ENCODE data around the gene TSKU.

DNA sequence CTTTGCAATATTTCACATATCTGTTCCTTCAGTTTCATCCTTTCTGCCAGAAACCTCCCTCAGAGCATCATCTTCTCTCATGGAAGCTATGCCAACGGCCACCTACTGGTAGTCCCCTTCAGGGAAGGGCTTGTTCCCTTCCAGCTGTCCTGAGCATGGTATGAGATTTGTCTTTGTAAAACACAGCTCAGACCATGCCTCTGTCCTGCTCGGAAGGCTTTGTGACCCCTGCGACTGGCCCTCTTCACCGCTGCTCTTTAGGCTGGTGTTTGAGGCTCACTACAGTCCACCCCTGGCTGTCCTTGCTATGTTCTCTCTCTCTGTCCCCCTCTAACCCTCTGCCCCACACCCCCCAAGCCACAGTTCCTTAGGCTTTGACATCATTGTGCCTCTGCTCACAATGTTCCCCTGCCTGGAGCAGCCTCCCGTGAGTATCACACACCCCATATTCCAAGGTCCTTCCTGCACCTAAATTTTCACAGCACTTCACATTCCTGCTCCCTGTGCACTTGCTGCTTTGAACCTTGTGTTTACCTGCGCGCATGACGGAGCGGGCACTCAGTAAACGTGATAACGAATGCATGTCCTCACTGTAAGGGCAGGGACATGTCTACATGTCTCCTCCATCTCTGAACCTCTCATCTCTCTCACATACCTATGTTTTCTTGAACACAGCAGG lies 53.6 kb downstream of the TSKU start:
- TF ChIP-seq CTCF (IDR thresholded peaks at IDR 0.05) (no peak), POLR2A (IDR thresholded peaks at IDR 0.05) (no peak)

Measured in transverse colon (tissue), 3 donors.